Activated gamma-delta T cell (primary cell): ENCODE results near the gene NRIP3.
"Not testable (repeated sequence)": the region's sequence is repeated elsewhere in the genome, so short reads cannot be mapped to it uniquely, and the experiment has no call there.

Experiments
- DNase-seq: peaks from one replicate; lab custom pipeline; 2025; lab: John Stamatoyannopoulos, UW

NRIP3 gene

GRCh38 chr11:9016916-9017642 lies 13.3 kb upstream of the NRIP3 start:
- no peak for DNase-seq

- no peak for DNase-seq
Observed at GRCh38 chr11:9015677-9016076, 11.9 kb upstream of the NRIP3 start.

GRCh38 chr11:9014826-9015225 lies 11.0 kb upstream of the NRIP3 start:
- DNase-seq = no peak

GRCh38 chr11:9013373-9013772 lies 9.6 kb upstream of the NRIP3 start:
- no peak for DNase-seq

- not testable (repeated sequence) for DNase-seq
Observed at GRCh38 chr11:9009538-9009937, 5.7 kb upstream of the NRIP3 start.

- DNase-seq = no peak
Observed at GRCh38 chr11:9008661-9009060, 4.9 kb upstream of the NRIP3 start.

GRCh38 chr11:9008011-9008550 lies 4.3 kb upstream of the NRIP3 start:
- no peak for DNase-seq

GRCh38 chr11:9005087-9005486 lies 1.3 kb upstream of the NRIP3 start:
- no peak for DNase-seq

- peak; percentile 25 for DNase-seq
Observed at GRCh38 chr11:9004183-9004926, 554 bp upstream of the NRIP3 start.

- no peak for DNase-seq
Observed at GRCh38 chr11:9002920-9003572, 755 bp downstream of the NRIP3 start.

- no peak for DNase-seq
Observed at GRCh38 chr11:9001736-9002135, 2.1 kb downstream of the NRIP3 start.

- no peak for DNase-seq
Observed at GRCh38 chr11:8998017-8998416, 5.8 kb downstream of the NRIP3 start.

GRCh38 chr11:8997451-8997850 lies 6.3 kb downstream of the NRIP3 start:
- DNase-seq = no peak

- DNase-seq = no peak
Observed at GRCh38 chr11:8989453-8989852, 14.3 kb downstream of the NRIP3 start.

- no peak for DNase-seq
Observed at GRCh38 chr11:8988329-8989234, 15.2 kb downstream of the NRIP3 start.

GRCh38 chr11:8987446-8987845 lies 16.4 kb downstream of the NRIP3 start:
- no peak for DNase-seq

GRCh38 chr11:8986772-8987171 lies 17.0 kb downstream of the NRIP3 start:
- not testable (repeated sequence) for DNase-seq

- DNase-seq = no peak
Observed at GRCh38 chr11:8985462-8985861, 18.3 kb downstream of the NRIP3 start.

- no peak for DNase-seq
Observed at GRCh38 chr11:8983552-8983951, 20.2 kb downstream of the NRIP3 start.

- no peak for DNase-seq
Observed at GRCh38 chr11:8980485-8980884, 23.3 kb downstream of the NRIP3 start.

- DNase-seq = not testable (repeated sequence)
Observed at GRCh38 chr11:8979365-8979764, 24.4 kb downstream of the NRIP3 start.

- DNase-seq = no peak
Observed at GRCh38 chr11:8973121-8973520, 30.7 kb downstream of the NRIP3 start.
